HEK293T (cell line): ENCODE measurements around the gene SLC22A5.

Experiments
- FOXA1 ChIP-seq: fragments of 450-650 bp; IDR thresholded peaks from 2 replicates; pipeline ENCODE4 v1.6.1; 2016; ENCODE audit warnings: mild to moderate bottlenecking
- PKNOX1 ChIP-seq: fragments of 450-650 bp; IDR thresholded peaks from 2 replicates; pipeline ENCODE4 v1.6.1; 2016
- SUZ12 ChIP-seq: fragments of 450-650 bp; IDR thresholded peaks from 2 replicates; pipeline ENCODE4 v1.6.1; 2016; ENCODE audit warnings: mild to moderate bottlenecking

- TF ChIP-seq FOXA1 (no peak), SUZ12 (no peak), PKNOX1 (no peak)
Observed at GRCh38 chr5:132433141-132433540, 63.6 kb downstream of the SLC22A5 start.
